PFSK-1 (cell line): ENCODE measurements around the gene ST8SIA6.

Source experiments
- FOXP2 ChIP-seq: optimal IDR thresholded peaks from 2 replicates; pipeline ENCODE3; 2011; ENCODE audit warnings: borderline replicate concordance, control low read depth, inconsistent platforms; ENCODE audit not compliant: insufficient read depth; ENCODE audit errors: extremely low read length, extremely low read depth
- POLR2AphosphoS5 ChIP-seq: IDR thresholded peaks from 2 replicates; pipeline ENCODE4 v1.6.1; 2012; ENCODE audit warnings: low read depth, mild to moderate bottlenecking, control low read depth, low read length, moderate library complexity
- REST ChIP-seq, 2 experiments: IDR thresholded peaks; 2 replicates each; pipeline versions ENCODE4 v1.6.1 to v1.8.0; 2011 to 2012; ENCODE audit warnings: low read depth in 2 of 2, low read length in 2 of 2, control low read depth in 1 of 2, inconsistent platforms in 1 of 2, mild to moderate bottlenecking in 1 of 2, moderate library complexity in 1 of 2; ENCODE audit not compliant: insufficient read depth in 1 of 2
- SIN3A ChIP-seq: IDR thresholded peaks from 2 replicates; pipeline ENCODE4 v1.6.1; 2012; ENCODE audit warnings: mild to moderate bottlenecking, low read length, moderate library complexity, borderline replicate concordance; ENCODE audit not compliant: insufficient read depth
- TAF1 ChIP-seq: IDR thresholded peaks from 2 replicates; pipeline ENCODE4 v1.6.1; 2012; ENCODE audit warnings: low read length, control low read depth, borderline replicate concordance; ENCODE audit not compliant: insufficient read depth

ST8SIA6 gene

GRCh38 chr10:17425584-17426262 lies 28.7 kb downstream of the ST8SIA6 start:
- TF ChIP-seq SIN3A, result no peak
- no peak for TF ChIP-seq REST (IDR thresholded peaks at IDR 0.05; ENCODE audit: insufficient read depth in 1 of 2, low read depth in 2 of 2, low read length in 2 of 2)
- TF ChIP-seq TAF1, result no peak
- TF ChIP-seq POLR2AphosphoS5, result no peak
- TF ChIP-seq FOXP2, result no peak

- TF ChIP-seq SIN3A (no peak), FOXP2 (no peak), REST (IDR thresholded peaks at IDR 0.05; ENCODE audit: insufficient read depth in 1 of 2, low read depth in 2 of 2, low read length in 2 of 2) (no peak), TAF1 (no peak), POLR2AphosphoS5 (no peak)
Measured at GRCh38 chr10:17423632-17424186, 30.7 kb downstream of the ST8SIA6 start.

- TF ChIP-seq POLR2AphosphoS5 (no peak), TAF1 (no peak), FOXP2 (no peak), REST (IDR thresholded peaks at IDR 0.05; ENCODE audit: insufficient read depth in 1 of 2, low read depth in 2 of 2, low read length in 2 of 2) (no peak), SIN3A (no peak)
Measured at GRCh38 chr10:17422931-17423330, 31.5 kb downstream of the ST8SIA6 start.

GRCh38 chr10:17418249-17418648 lies 36.1 kb downstream of the ST8SIA6 start:
- TF ChIP-seq POLR2AphosphoS5 (no peak), SIN3A (no peak), TAF1 (no peak), REST (IDR thresholded peaks at IDR 0.05; ENCODE audit: insufficient read depth in 1 of 2, low read depth in 2 of 2, low read length in 2 of 2) (no peak), FOXP2 (no peak)
